Amniotic stem cell (primary cell): ENCODE measurements around the gene PICALM.
"Not testable (repeated sequence)": the region's sequence is repeated elsewhere in the genome, so short reads cannot be mapped to it uniquely, and the experiment has no call there.

Experiments used
- DNase-seq: peaks from one replicate; lab custom pipeline; 2025; lab: John Stamatoyannopoulos, UW

The PICALM gene, protein sequence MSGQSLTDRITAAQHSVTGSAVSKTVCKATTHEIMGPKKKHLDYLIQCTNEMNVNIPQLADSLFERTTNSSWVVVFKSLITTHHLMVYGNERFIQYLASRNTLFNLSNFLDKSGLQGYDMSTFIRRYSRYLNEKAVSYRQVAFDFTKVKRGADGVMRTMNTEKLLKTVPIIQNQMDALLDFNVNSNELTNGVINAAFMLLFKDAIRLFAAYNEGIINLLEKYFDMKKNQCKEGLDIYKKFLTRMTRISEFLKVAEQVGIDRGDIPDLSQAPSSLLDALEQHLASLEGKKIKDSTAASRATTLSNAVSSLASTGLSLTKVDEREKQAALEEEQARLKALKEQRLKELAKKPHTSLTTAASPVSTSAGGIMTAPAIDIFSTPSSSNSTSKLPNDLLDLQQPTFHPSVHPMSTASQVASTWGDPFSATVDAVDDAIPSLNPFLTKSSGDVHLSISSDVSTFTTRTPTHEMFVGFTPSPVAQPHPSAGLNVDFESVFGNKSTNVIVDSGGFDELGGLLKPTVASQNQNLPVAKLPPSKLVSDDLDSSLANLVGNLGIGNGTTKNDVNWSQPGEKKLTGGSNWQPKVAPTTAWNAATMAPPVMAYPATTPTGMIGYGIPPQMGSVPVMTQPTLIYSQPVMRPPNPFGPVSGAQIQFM

GRCh38 chr11:86068951-86069407 is at the start of gene PICALM:
PICALM (minus strand) TSS chr11:86069084; CDS start chr11:86068780, 304 bp downstream.
- peak; percentile 98 for DNase-seq

- no peak for DNase-seq
Observed at GRCh38 chr11:86118253-86118652, 49.4 kb upstream of the PICALM start.

- DNase-seq = no peak
Observed at GRCh38 chr11:86117712-86118063, 48.8 kb upstream of the PICALM start.

DNA sequence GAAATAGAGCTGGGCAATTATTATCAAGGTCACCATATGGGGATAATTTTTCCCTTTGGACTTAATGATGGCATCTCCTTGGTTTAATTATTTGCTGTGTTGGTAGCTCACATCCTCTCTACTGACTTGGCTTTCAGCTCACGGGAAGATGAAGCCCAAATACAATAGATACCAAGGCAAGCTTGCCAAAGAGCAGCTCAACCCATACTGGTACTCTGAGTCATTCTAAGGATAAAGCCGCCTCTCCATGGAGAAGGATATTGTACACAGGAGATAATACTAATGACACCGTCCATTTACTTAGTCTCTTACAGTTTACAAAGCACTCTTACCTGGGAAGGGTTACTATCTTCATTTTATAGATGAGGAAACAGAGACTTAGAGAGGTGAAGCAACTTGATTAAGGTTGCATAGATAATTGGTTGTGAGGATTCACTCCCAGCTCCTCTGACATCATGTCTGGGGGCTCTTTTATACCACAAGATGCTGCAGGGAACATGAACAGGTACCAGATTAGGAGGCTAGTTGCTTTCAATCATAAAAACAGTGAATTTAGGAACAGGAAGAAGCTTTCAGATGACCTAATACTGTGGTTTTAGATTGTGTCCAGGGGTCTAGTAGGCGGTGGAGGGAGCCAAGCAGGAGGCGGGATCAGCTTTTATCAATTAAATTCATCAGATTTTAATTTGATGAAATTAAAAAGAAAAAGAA is 48.3 kb upstream of the PICALM start:
- no peak for DNase-seq

DNA sequence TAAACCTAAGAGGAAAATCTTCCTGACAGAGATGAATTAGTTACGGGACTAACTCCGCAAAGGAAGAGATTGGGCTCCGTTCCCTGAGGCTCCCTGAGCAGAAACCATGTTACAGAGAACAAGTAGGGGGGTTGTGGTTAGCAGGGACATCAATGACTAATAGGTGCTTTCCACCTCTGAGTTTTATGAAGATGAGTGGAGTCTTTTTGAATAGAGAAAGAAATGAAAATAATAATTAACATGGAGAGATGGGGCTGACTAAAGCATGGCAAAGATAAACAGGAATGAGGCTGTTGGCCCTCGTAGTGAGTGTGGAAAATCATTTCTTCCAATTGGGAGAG is 47.5 kb upstream of the PICALM start:
- DNase-seq = no peak

DNA sequence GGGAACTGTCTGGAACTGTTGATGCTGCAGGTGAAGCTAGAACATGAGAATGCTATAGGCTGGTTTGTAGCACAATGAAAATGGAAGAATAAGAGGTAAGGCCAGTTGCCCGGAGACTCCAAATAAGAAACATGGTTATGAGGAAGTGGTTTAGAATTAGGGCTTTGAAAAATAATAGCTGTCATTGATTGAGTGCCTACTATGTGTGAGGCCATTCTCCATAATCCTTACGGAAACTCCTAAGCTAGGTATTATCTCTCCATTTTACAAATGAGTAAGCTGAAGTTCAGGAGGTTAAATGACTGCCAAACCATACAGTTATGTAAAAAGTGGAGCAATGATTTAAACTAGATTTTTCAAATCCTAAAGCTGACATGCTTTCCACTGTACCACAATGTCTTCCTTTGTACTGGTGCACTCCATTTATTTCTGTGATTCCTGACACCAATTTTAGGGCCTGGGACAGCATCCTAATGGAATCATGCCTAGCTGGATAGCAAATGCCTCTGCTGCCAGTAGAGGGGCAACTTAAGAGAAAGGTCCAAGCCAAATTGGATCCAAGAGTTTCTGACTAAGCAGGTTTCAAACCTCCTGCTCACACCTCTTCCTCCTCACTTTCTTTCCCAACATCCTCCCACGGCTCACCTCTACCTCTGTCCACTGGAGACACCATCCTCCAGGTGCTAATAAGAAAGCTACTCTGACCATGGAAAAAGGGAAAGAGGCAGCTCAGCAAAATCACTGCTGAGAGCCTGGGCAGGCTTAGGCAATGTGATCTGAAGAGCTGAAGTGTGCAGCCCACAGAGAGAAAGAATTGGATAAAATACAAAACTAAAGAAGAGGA is 46.9 kb upstream of the PICALM start:
- no peak for DNase-seq

DNA sequence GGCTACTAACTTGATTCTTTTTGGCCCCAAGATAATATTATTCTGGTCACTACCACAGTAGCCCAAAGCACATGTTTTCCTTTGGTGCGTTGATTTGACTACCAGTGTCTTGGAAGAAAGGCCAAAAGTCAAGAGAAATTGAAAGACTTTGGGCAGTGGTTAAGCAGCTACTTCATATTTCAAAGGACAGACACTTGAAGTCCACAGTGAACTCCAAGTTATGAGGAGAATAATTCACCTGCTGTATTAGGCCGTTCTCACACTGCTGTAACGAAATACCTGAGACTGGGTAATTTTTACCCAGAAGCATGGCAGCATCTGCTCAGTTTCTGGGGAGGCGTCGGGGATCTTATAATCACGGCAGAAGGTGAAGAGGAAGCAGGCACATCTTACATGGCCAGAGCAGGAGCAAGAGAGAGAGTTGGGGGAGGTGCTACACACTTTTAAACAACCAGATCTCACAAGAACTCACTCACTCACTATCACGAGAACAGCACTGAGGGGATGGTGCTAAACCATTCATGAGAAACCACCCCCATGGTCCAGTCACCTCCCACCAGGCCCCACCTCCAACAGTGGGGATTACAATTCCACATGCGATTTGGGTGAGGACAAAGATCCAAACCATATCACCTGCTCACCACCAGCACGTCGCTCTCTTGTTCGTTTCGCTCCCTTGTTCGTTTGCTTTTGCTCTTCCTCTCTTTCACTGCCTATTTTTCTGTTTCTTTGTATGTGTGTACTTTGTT is 40.2 kb upstream of the PICALM start:
- no peak for DNase-seq

GRCh38 chr11:86108191-86108590 is 39.3 kb upstream of the PICALM start:
- no peak for DNase-seq

DNA sequence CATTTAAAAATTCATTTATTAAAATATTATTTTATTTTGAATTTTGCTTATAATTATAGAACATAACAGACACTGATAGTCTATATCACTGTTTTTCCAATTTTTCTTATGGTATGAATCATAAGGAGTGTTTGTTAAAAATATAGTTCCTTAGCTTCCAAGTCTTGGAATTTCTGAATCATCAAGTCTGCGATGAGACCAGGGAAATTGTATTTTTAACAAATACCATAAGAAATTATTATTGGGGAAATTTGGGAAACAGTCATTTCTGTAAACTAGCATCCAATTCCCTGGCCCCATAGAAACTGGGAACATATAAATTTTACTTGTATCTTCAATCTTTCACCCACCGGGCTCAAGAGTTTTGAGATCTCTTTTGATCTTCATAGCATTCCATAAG is 38.0 kb upstream of the PICALM start:
- DNase-seq = peak; percentile 68

DNA sequence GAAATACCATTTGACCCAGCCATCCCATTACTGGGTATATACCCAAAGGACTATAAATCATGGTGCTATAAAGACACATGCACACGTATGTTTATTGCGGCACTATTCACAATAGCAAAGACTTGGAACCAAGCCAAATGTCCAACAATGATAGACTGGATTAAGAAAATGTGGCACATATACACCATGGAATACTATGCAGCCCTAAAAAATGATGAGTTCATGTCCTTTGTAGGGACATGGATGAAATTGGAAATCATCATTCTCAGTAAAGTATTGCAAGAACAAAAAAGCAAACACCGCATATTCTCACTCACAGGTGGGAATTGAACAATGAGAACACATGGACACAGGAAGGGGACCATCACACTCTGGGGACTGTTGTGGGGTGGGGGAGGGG is 37.1 kb upstream of the PICALM start:
- DNase-seq = not testable (repeated sequence)

GRCh38 chr11:86105601-86106000 is 36.7 kb upstream of the PICALM start:
- not testable (repeated sequence) for DNase-seq

GRCh38 chr11:86103808-86104207 is 34.9 kb upstream of the PICALM start:
- DNase-seq = no peak

GRCh38 chr11:86101941-86102407 is 33.1 kb upstream of the PICALM start:
- DNase-seq = no peak

- DNase-seq = no peak
Observed at GRCh38 chr11:86101493-86101892, 32.6 kb upstream of the PICALM start.

GRCh38 chr11:86099874-86100273 is 31.0 kb upstream of the PICALM start:
- DNase-seq = no peak

DNA sequence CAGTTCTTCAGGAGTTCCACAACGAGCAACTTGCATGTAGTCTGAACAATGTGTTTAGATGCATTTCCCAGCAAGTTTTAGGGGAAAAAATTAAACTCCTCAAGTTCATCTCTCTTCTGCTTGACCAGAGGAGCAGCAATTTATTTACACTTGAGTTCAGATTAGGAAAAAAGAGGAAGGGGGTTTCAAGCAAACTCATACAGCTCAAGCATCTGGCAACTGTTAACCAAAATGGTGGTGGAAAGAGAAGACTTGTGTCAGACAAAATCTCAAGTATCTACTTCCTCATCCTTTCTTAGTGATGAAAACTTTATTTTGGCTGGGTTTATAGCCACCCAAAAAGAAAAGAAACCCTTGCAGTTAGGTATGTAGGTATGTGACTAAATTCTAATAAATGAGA is 29.1 kb upstream of the PICALM start:
- no peak for DNase-seq

DNA sequence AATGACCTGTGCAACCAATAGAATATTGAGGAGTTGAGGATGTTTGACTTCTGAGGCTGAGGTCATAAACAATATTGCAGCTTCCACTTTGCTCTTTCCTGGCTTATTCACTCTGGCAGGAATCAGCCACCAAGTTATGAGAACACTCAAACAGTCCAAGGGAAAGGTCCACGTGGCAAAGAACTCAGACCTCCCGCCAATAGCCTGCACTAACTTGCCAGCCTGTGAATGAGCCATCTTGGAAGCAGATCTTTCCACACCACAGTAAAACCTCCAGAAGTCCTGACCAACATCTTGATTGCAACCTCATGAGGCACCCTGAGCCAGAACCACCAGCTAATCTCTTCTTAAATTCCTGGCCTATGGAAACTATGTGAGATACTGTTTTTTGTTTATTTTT is 22.7 kb upstream of the PICALM start:
- DNase-seq = no peak

GRCh38 chr11:86091086-86091485 is 22.2 kb upstream of the PICALM start:
- DNase-seq = no peak

DNA sequence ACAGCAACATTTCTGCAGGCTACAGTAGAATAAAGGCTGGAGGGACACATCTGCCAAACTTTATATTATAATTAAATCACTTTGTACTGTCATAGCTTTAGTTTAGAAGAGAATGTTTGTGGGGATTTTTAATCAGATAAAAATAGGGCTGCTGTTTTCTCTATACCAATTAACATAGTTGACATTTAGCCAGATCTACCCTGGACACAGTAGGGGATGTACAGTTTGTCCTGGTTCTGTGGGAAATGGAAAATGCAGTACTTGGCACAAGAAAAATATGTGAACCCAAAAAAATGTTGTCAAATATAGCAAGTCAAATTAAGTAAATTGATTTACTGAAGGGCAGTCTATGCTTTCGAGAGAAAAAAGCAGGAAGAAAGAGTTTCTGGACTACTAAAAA is 20.8 kb upstream of the PICALM start:
- no peak for DNase-seq

DNA sequence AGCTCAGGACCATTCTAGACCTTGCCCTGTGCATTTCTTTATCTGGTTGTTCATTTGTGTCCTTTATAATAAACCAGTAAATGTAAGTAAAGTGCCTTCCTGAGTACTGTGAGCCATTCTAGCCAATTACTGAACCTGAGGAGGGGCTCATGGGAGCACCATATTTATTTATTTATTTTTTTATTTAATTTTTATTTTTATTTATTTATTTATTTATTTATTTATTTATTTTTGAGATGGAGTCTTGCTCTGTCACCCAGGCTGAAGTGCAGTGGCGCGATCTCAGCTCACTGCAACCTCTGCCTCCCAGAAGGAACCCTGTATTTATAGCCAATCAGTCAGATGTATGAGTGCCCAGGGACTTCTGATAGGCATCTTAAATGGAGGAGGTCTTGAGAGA is 18.8 kb upstream of the PICALM start:
- DNase-seq = not testable (repeated sequence)

- no peak for DNase-seq
Observed at GRCh38 chr11:86087256-86087655, 18.4 kb upstream of the PICALM start.
